CD4-positive, alpha-beta memory T cell (primary cell): ENCODE measurements around the gene THSD7B. TPM values are rescaled to one million over a fixed set of nuclear protein-coding genes. Genes with fewer than 3 reads are reported as not detected.

Experiments
- CTCF ChIA-PET: fragments of 350-600 bp; sonication (Branson Sonifier 250); formaldehyde crosslinking; loops from one replicate; lab custom pipeline; 2021; ENCODE audit warnings: inconsistent platforms; ENCODE audit not compliant: partially characterized antibody; lab: Charles Lee
- POLR2A ChIA-PET: fragments of 350-600 bp; sonication (Branson Sonifier 250); formaldehyde crosslinking; loops from one replicate; lab custom pipeline; 2021; ENCODE audit not compliant: partially characterized antibody; lab: Charles Lee
- DNase-seq, 5 donors: peaks; one replicate each; pipeline versions ENCODE4 v3.0.0 to v3.0.0-alpha.2; 2020 to 2022; ENCODE audit warnings: mixed read lengths in 1 of 5
- H3K27ac ChIP-seq: one replicate; pipeline ENCODE4 v1.7.0; 2013; ENCODE audit warnings: low read depth, low read length
- H3K27me3 ChIP-seq: 2 replicates; pipeline ENCODE4 v1.7.0; 2013; ENCODE audit warnings: mild to moderate bottlenecking, low read length, moderate library complexity; ENCODE audit not compliant: insufficient read depth
- H3K36me3 ChIP-seq: 2 replicates; pipeline ENCODE4 v1.7.0; 2013; ENCODE audit warnings: mild to moderate bottlenecking, low read length, moderate library complexity; ENCODE audit not compliant: insufficient read depth
- H3K4me1 ChIP-seq: 2 replicates; pipeline ENCODE4 v1.7.0; 2013; ENCODE audit warnings: mild to moderate bottlenecking, low read length, moderate library complexity; ENCODE audit not compliant: insufficient read depth
- H3K4me3 ChIP-seq, 2 donors: one replicate each; pipeline ENCODE4 v1.7.0; 2013; ENCODE audit warnings: low read length in 2 of 2, mild to moderate bottlenecking in 1 of 2
- H3K9me3 ChIP-seq, 2 donors: one replicate each; pipeline ENCODE4 v1.7.0; 2013; ENCODE audit warnings: low read length in 2 of 2, control low read depth in 1 of 2; ENCODE audit not compliant: control insufficient read depth in 1 of 2
- H3K27ac Mint-ChIP-seq, 7 donors: one replicate each; pipeline ENCODE4 v1.8.0; 2020 to 2021; ENCODE audit warnings: mixed read lengths in 7 of 7, mild to moderate bottlenecking in 6 of 7, inconsistent platforms in 3 of 7, moderate library complexity in 3 of 7
- H3K27me3 Mint-ChIP-seq, 2 donors: one replicate each; pipeline ENCODE4 v1.8.0; 2020 to 2021; ENCODE audit warnings: mixed read lengths in 2 of 2
- H3K36me3 Mint-ChIP-seq, 2 donors: one replicate each; pipeline ENCODE4 v1.8.0; 2020 to 2021; ENCODE audit warnings: mixed read lengths in 2 of 2, inconsistent platforms in 1 of 2, mild to moderate bottlenecking in 1 of 2
- H3K4me1 Mint-ChIP-seq, 4 donors: one replicate each; pipeline ENCODE4 v1.8.0; 2020 to 2021; ENCODE audit warnings: mixed read lengths in 4 of 4, mild to moderate bottlenecking in 1 of 4
- H3K4me3 Mint-ChIP-seq, 8 donors: one replicate each; pipeline ENCODE4 v1.8.0; 2020 to 2021; ENCODE audit warnings: mixed read lengths in 8 of 8, mild to moderate bottlenecking in 7 of 8, moderate library complexity in 6 of 8, inconsistent platforms in 3 of 8
- H3K9me3 Mint-ChIP-seq, 8 donors: one replicate each; pipeline ENCODE4 v1.8.0; 2020 to 2021; ENCODE audit warnings: mixed read lengths in 8 of 8, mild to moderate bottlenecking in 5 of 8, inconsistent platforms in 3 of 8, moderate library complexity in 1 of 8
- intact Hi-C: fragments of 100-400 bp; cut with micrococcal nuclease; formaldehyde crosslinking; loops from one replicate; pipeline ENCODE4 v1.15.1; 2023
- polyA plus RNA-seq, 2 donors: library from polyadenylated mRNA; unstranded; fragments of 300-500 nt; fragmentation: Illumina TruSeq; gene quantifications; one replicate each; pipeline ENCODE4 v1.2.3, GENCODE V29; 2021
- total RNA-seq, 2 experiments: library from RNA; stranded (reverse); gene quantifications; one replicate each; pipeline ENCODE4 v1.2.3, GENCODE V29; 2021

The THSD7B gene
- total and polyA plus RNA-seq, 4 experiments from 2014 or later, result not detected

- Mint-ChIP-seq H3K4me3 (no peak overlapping the region), H3K27ac (no peak overlapping the region), H3K36me3 (no peaks in the 10 kb centered on the region), H3K4me1 (no peaks in the 10 kb centered on the region), H3K27me3 (no peaks in the 10 kb centered on the region), H3K9me3 (peaks cover 0 to 9% (median 0%) of the 10 kb centered on the region in 8 donors)
- H3K4me3 ChIP-seq, result no peak overlapping the region
- H3K27ac ChIP-seq, result no peak overlapping the region
- no peak for DNase-seq
- ChIA-PET CTCF (no interaction called here), POLR2A (no interaction called here)
- H3K36me3 ChIP-seq, result no peaks in the 10 kb centered on the region
- no peaks in the 10 kb centered on the region for H3K9me3 ChIP-seq
- intact Hi-C loops, result no loop called here
- no peaks in the 10 kb centered on the region for H3K27me3 ChIP-seq
- H3K4me1 ChIP-seq, result no peaks in the 10 kb centered on the region
Observed at GRCh38 chr2:137261881-137262585, 496.7 kb downstream of the THSD7B start.

DNA sequence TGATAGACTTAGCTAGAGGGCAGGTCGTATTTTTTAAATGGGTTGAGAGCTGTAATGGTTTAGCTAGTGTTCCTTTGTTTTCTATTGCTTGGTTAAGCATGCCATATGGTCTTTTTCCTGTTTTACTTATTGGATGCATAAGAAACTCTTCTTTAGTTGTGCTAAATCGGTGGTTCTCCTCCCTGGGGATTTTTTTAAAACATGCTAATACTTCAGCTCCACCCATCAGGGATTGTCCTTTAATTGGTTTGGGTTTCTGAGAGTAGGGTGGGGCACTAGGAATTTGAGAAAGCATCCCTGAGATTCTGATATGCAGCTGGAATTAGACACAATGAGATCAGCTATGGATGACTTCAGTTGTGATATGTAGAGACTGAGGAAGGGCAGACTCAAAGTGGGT is 497.2 kb downstream of the THSD7B start:
- Histone ChIP-seq H3K27ac (no peak overlapping the region), H3K4me1 (no peaks in the 10 kb centered on the region), H3K4me3 (no peak overlapping the region), H3K9me3 (no peaks in the 10 kb centered on the region), H3K36me3 (no peaks in the 10 kb centered on the region), H3K27me3 (no peaks in the 10 kb centered on the region)
- no peak overlapping the region for H3K4me3 Mint-ChIP-seq
- no peak overlapping the region for H3K27ac Mint-ChIP-seq
- H3K27me3 Mint-ChIP-seq, result no peaks in the 10 kb centered on the region
- H3K36me3 Mint-ChIP-seq, result no peaks in the 10 kb centered on the region
- ChIA-PET POLR2A (no interaction called here), CTCF (interaction anchor here (0.5 kb wide), 1 partner anchor 264 kb away, joined by 3 read pairs; no protein-coding TSS in a partner anchor)
- H3K4me1 Mint-ChIP-seq, result no peaks in the 10 kb centered on the region
- peaks cover 0 to 9% (median 0%) of the 10 kb centered on the region in 8 donors for H3K9me3 Mint-ChIP-seq
- no peak for DNase-seq
- intact Hi-C loops, result no loop called here

GRCh38 chr2:137287913-137288639 is 522.7 kb downstream of the THSD7B start:
- Histone ChIP-seq H3K4me1 (no peaks in the 10 kb centered on the region), H3K27ac (no peak overlapping the region), H3K27me3 (no peaks in the 10 kb centered on the region), H3K9me3 (no peaks in the 10 kb centered on the region), H3K36me3 (no peaks in the 10 kb centered on the region), H3K4me3 (no peak overlapping the region)
- intact Hi-C loops, result no loop called here
- CTCF ChIA-PET, result no interaction called here
- no peak for DNase-seq
- Mint-ChIP-seq H3K4me1 (no peaks in the 10 kb centered on the region), H3K27ac (no peak overlapping the region), H3K4me3 (no peak overlapping the region), H3K36me3 (no peaks in the 10 kb centered on the region), H3K27me3 (no peaks in the 10 kb centered on the region), H3K9me3 (peaks cover 0 to 12% (median 6%) of the 10 kb centered on the region in 8 donors)
- POLR2A ChIA-PET, result no interaction called here

DNA sequence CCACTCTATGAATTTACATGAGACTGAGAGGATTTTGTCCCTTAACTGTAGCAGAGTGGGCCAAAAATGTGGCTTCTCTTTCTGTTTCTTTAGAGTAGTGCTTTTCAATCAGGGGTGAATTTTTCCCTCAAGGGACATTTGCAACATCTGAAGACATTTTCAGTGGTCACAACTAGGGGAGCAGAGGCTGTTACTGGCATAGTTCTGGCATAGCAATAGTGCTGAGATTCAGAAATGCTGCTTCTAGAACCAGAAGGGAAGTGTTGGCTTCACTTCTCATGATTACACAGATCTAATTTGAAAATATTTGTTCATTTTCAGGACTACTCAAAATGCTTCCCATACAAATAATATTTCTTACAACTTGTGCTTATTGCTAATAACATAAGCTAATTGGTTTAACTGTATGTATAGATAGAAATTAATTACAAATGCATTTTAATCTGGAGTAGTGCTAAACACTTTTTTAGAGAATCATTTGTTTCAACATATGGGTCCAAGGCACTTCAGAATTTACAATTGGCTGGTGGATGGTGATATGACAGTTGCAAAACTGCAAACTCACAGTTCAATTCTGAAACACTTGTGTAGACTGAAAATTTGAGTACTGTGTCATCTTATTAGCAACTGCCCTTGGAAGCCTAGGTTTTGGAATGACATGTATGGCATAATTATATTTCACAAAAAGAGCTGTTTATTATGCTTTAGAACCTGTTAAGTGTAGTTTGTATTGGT is 526.7 kb downstream of the THSD7B start:
- no peak for DNase-seq
- Histone ChIP-seq H3K36me3 (no peaks in the 10 kb centered on the region), H3K9me3 (no peaks in the 10 kb centered on the region), H3K27ac (no peak overlapping the region), H3K4me3 (no peak overlapping the region), H3K27me3 (no peaks in the 10 kb centered on the region), H3K4me1 (no peaks in the 10 kb centered on the region)
- Mint-ChIP-seq H3K36me3 (no peaks in the 10 kb centered on the region), H3K4me1 (no peaks in the 10 kb centered on the region), H3K4me3 (no peak overlapping the region), H3K27ac (no peak overlapping the region), H3K9me3 (peaks cover 0 to 10% (median 5%) of the 10 kb centered on the region in 8 donors), H3K27me3 (no peaks in the 10 kb centered on the region)
- intact Hi-C loops, result no loop called here
- CTCF ChIA-PET, result no interaction called here
- POLR2A ChIA-PET, result no interaction called here

DNA sequence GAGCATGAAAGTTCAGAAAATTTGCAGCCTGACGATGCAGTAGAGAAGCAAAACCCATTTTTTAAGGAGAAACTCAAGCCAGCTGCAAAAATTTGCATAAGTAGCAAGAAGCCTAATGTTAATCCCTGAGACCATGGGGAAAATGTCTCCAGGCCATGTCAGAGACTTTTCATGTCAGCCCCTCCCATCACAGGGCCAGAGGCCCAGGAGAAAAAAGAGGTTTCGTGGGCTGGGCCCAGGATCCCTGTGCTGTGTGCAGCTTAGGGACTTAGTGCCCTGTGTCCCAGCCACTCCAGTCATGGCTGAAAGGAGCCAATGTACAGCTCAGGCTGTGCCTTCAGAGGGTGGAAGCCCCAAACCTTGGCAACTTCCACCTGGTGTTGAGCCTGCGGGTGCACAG is 533.0 kb downstream of the THSD7B start:
- H3K4me3 Mint-ChIP-seq, result no peak overlapping the region
- POLR2A ChIA-PET, result no interaction called here
- CTCF ChIA-PET, result no interaction called here
- H3K27ac Mint-ChIP-seq, result no peak overlapping the region
- no peaks in the 10 kb centered on the region for H3K36me3 ChIP-seq
- H3K27me3 ChIP-seq, result no peaks in the 10 kb centered on the region
- H3K4me1 ChIP-seq, result no peaks in the 10 kb centered on the region
- H3K36me3 Mint-ChIP-seq, result no peaks in the 10 kb centered on the region
- DNase-seq, result no peak
- H3K27ac ChIP-seq, result no peak overlapping the region
- H3K9me3 Mint-ChIP-seq, result peaks cover 0 to 9% (median 5%) of the 10 kb centered on the region in 8 donors
- H3K4me1 Mint-ChIP-seq, result no peaks in the 10 kb centered on the region
- no peaks in the 10 kb centered on the region for H3K27me3 Mint-ChIP-seq
- no peak overlapping the region for H3K4me3 ChIP-seq
- no peaks in the 10 kb centered on the region for H3K9me3 ChIP-seq
- intact Hi-C loops, result no loop called here

DNA sequence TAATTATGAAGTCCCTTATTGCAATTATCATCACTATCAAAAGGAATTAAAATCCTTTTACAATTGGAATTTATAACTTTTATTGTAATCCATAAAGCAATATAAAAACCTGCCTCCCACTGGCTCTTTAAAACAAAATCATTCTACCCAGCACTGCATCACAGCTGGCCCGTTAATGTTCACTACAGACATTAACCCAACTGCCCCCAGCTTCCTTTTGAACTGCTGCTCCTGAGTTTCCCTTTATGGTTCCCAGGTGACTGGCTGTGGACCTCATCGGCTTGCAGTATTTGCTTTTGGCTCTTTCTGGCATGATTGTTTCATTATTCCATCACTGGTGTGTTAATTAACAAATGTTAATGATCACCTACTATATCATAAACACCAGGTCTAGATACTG is 535.6 kb downstream of the THSD7B start:
- Mint-ChIP-seq H3K27me3 (no peaks in the 10 kb centered on the region), H3K4me3 (no peak overlapping the region), H3K27ac (no peak overlapping the region), H3K36me3 (no peaks in the 10 kb centered on the region), H3K9me3 (peaks cover 0 to 9% (median 4%) of the 10 kb centered on the region in 8 donors), H3K4me1 (no peaks in the 10 kb centered on the region)
- no peak overlapping the region for H3K27ac ChIP-seq
- DNase-seq, result no peak
- no peaks in the 10 kb centered on the region for H3K9me3 ChIP-seq
- CTCF ChIA-PET, result no interaction called here
- no peaks in the 10 kb centered on the region for H3K4me1 ChIP-seq
- H3K36me3 ChIP-seq, result no peaks in the 10 kb centered on the region
- intact Hi-C loops, result no loop called here
- POLR2A ChIA-PET, result no interaction called here
- no peaks in the 10 kb centered on the region for H3K27me3 ChIP-seq
- H3K4me3 ChIP-seq, result no peak overlapping the region

DNA sequence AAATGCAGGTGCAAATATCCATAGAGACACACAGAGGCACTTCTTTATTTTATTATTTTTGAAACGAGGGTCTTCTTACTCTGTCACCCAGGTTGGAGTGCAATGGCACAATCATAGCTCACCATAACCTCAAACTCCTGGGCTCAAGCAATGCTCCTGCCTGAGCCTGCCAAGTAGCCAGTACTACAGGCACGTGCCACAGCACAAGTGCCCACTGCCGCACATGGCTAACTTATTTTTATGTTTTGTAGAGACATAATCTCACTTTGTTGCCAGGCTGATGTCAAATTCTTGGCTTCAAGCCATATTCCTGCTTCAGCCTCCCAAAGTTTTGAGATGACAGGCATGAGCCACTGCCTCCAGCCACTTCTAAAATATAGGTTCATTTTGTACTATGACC is 537.6 kb downstream of the THSD7B start:
- Mint-ChIP-seq H3K27ac (no peak overlapping the region), H3K36me3 (no peaks in the 10 kb centered on the region), H3K4me3 (no peak overlapping the region), H3K27me3 (no peaks in the 10 kb centered on the region), H3K9me3 (peaks cover 0 to 3% (median 2%) of the 10 kb centered on the region in 8 donors), H3K4me1 (no peaks in the 10 kb centered on the region)
- ChIA-PET POLR2A (no interaction called here), CTCF (no interaction called here)
- H3K4me3 ChIP-seq, result no peak overlapping the region
- H3K9me3 ChIP-seq, result no peaks in the 10 kb centered on the region
- H3K27me3 ChIP-seq, result no peaks in the 10 kb centered on the region
- H3K27ac ChIP-seq, result no peak overlapping the region
- no peaks in the 10 kb centered on the region for H3K36me3 ChIP-seq
- H3K4me1 ChIP-seq, result no peaks in the 10 kb centered on the region
- no peak for DNase-seq
- intact Hi-C loops, result no loop called here
